Endothelial cell of umbilical vein (primary cell): Measurements from ENCODE around the gene PACSIN2. TPM values are rescaled to one million over a fixed set of nuclear protein-coding genes. Genes with fewer than 3 reads are reported as not detected.

ENCODE experiments used
- BruUV-seq: library from RNA; stranded (reverse); fragments of 400-500 nt; replicated peaks from 2 replicates; lab custom pipeline; 2021; lab: Mats Ljungman, UMichigan
- CTCF ChIA-PET: fragments of 300-600, 350-600 bp; sonication (Branson Sonifier 250); formaldehyde crosslinking; loops from one replicate; lab custom pipeline; 2021; ENCODE audit warnings: antibody characterized with exemption, inconsistent platforms; lab: Charles Lee
- POLR2A ChIA-PET: fragments of 300-600, 350-600 bp; sonication (Branson Sonifier 250); formaldehyde crosslinking; loops from one replicate; lab custom pipeline; 2021; ENCODE audit warnings: antibody characterized with exemption, inconsistent platforms; lab: Charles Lee
- DNase-seq: peaks from one replicate; pipeline ENCODE4 v3.0.0-alpha.2; 2011; ENCODE audit warnings: low read depth, low spot score
- FAIRE-seq: peaks from 2 replicates; lab custom pipeline; 2011; peaks lifted over from hg19 to GRCh38; lab: Jason Lieb, UNC
- H2AFZ ChIP-seq: 2 replicates; pipeline ENCODE4 v1.6.0; 2012; ENCODE audit warnings: low read depth, low read length, control low read depth, inconsistent platforms
- H3K27ac ChIP-seq: 2 replicates; pipeline ENCODE4 v1.5.1; 2011; ENCODE audit warnings: low read depth, mild to moderate bottlenecking, control low read depth, low read length, moderate library complexity; ENCODE audit not compliant: insufficient read depth
- H3K27me3 ChIP-seq, 2 experiments: 2 replicates each; pipeline versions ENCODE4 v1.6.0 to v1.6.1; 2011; ENCODE audit warnings: low read length in 2 of 2, mixed read lengths in 1 of 2; ENCODE audit not compliant: control insufficient read depth in 2 of 2, insufficient read depth in 2 of 2
- H3K36me3 ChIP-seq, 2 experiments: 2 replicates in 1 of 2; 3 replicates in 1 of 2; pipeline ENCODE4 v1.5.1; 2011; ENCODE audit warnings: low read length in 2 of 2, mild to moderate bottlenecking in 1 of 2, moderate library complexity in 1 of 2; ENCODE audit not compliant: control insufficient read depth in 2 of 2, insufficient read depth in 2 of 2; ENCODE audit errors: extremely low read depth in 1 of 2
- H3K4me1 ChIP-seq: 3 replicates; pipeline ENCODE4 v1.5.1; 2011; ENCODE audit warnings: mild to moderate bottlenecking, low read length; ENCODE audit not compliant: control insufficient read depth, insufficient read depth; ENCODE audit errors: extremely low read depth
- H3K4me2 ChIP-seq: 2 replicates; pipeline ENCODE4 v1.6.1; 2011; ENCODE audit warnings: low read length, control low read depth, mixed read lengths; ENCODE audit not compliant: insufficient read depth
- H3K4me3 ChIP-seq, 3 experiments: fragments of 200-600 bp in 1 of 3; sonication (generic), shearing (Covaris generic) in 1 of 3; replicated peaks in 1 of 3; 2 replicates each; pipeline ENCODE4 v1.5.1; 2011 to 2016; ENCODE audit warnings: control low read depth in 3 of 3, low read length in 3 of 3, mild to moderate bottlenecking in 2 of 3, inconsistent platforms in 1 of 3, low read depth in 1 of 3, moderate library complexity in 1 of 3; ENCODE audit not compliant: insufficient read depth in 1 of 3
- H3K79me2 ChIP-seq: 2 replicates; pipeline ENCODE4 v1.6.0; 2012; ENCODE audit warnings: low read length, inconsistent platforms; ENCODE audit not compliant: control insufficient read depth, insufficient read depth
- H3K9ac ChIP-seq: replicated peaks from 2 replicates; pipeline ENCODE3; 2011; ENCODE audit warnings: low read length, control low read depth; ENCODE audit not compliant: insufficient read depth; ENCODE audit errors: extremely low read depth
- H3K9me1 ChIP-seq: replicated peaks from 3 replicates; pipeline ENCODE4 v1.6.0; 2011; ENCODE audit warnings: mild to moderate bottlenecking, low read length; ENCODE audit not compliant: control insufficient read depth, insufficient read depth; ENCODE audit errors: extremely low read depth
- H3K9me3 ChIP-seq: replicated peaks from 2 replicates; pipeline ENCODE4 v1.5.1; 2012; ENCODE audit warnings: low read length, inconsistent platforms; ENCODE audit not compliant: control insufficient read depth, insufficient read depth
- H4K20me1 ChIP-seq: replicated peaks from 2 replicates; pipeline ENCODE3; 2011; ENCODE audit warnings: mild to moderate bottlenecking, low read length; ENCODE audit not compliant: control insufficient read depth, insufficient read depth; ENCODE audit errors: extremely low read depth
- CTCF ChIP-seq, 2 donors: IDR thresholded peaks; 1 replicate in 1 of 2; 2 replicates in 1 of 2; pipeline ENCODE4 v1.5.1; 2011; ENCODE audit warnings: low read length in 2 of 2, mild to moderate bottlenecking in 2 of 2, moderate library complexity in 2 of 2, control low read depth in 1 of 2, inconsistent platforms in 1 of 2, low read depth in 1 of 2; ENCODE audit not compliant: insufficient read depth in 1 of 2; ENCODE audit errors: extremely low read depth in 1 of 2
- EZH2 ChIP-seq: IDR thresholded peaks from 2 replicates; pipeline ENCODE4 v1.6.1; 2012; ENCODE audit warnings: borderline replicate concordance, low read depth, mild to moderate bottlenecking, moderate library complexity, low read length, inconsistent platforms; ENCODE audit not compliant: severe bottlenecking
- FOS ChIP-seq: IDR thresholded peaks from 2 replicates; pipeline ENCODE4 v1.6.1; 2011; ENCODE audit warnings: mild to moderate bottlenecking, low read length, moderate library complexity, borderline replicate concordance; ENCODE audit not compliant: insufficient read depth
- GATA2 ChIP-seq: IDR thresholded peaks from 2 replicates; pipeline ENCODE4 v1.7.0; 2011; ENCODE audit warnings: low read depth, mild to moderate bottlenecking, moderate library complexity, mixed read lengths, low read length; ENCODE audit not compliant: insufficient read length, insufficient read depth
- JUN ChIP-seq: IDR thresholded peaks from 2 replicates; pipeline ENCODE4 v1.6.1; 2011; ENCODE audit warnings: borderline replicate concordance, low read depth; ENCODE audit not compliant: insufficient read length, insufficient read depth
- MAX ChIP-seq: IDR thresholded peaks from 2 replicates; pipeline ENCODE4 v1.6.1; 2011; ENCODE audit not compliant: insufficient read depth, insufficient read length
- MYC ChIP-seq: IDR thresholded peaks from one replicate; pipeline ENCODE4 v1.6.1; 2011; ENCODE audit warnings: mild to moderate bottlenecking, low read depth, low read length
- POLR2A ChIP-seq: IDR thresholded peaks from 2 replicates; pipeline ENCODE4 v1.6.1; 2012; ENCODE audit warnings: low read depth, mild to moderate bottlenecking, control low read depth, low read length
- POLR2AphosphoS5 ChIP-seq: IDR thresholded peaks from 2 replicates; pipeline ENCODE4 v1.6.1; 2012; ENCODE audit warnings: low read depth, mild to moderate bottlenecking, control low read depth, low read length, moderate library complexity; ENCODE audit not compliant: insufficient read depth
- dilution Hi-C: fragments of 300-500 bp; cut with MboI; formaldehyde crosslinking; loops from one replicate; pipeline ENCODE4 v1.15.0; 2019; ENCODE audit warnings: low sequenced_read_pairs; ENCODE audit not compliant: extremely low pct_ligation_motif_present
- intact Hi-C: fragments of 100-400 bp; cut with micrococcal nuclease; formaldehyde crosslinking; loops from one replicate; pipeline ENCODE4 v1.10.0; 2022
- polyA plus RNA-seq, 4 experiments: library from polyadenylated mRNA; depleted of rRNA in 3 of 4; stranded (reverse) in 3 of 4; unstranded in 1 of 4; fragments of >200 nt; gene quantifications; 2 replicates each; pipeline versions ENCODE4 v1.2.1 to v1.2.3, GENCODE V29; 2011 to 2012; ENCODE audit warnings: missing spikeins in 1 of 4
- total RNA-seq: library from RNA; stranded (reverse); gene quantifications from 2 replicates; pipeline ENCODE4 v1.2.3, GENCODE V29; 2021

PACSIN2 gene
- total and polyA plus RNA-seq, 2 donors (not counting 3 experiments of a cell fraction or from before 2014, with no cell fraction given) = 46.2 to 64.5 TPM

- no peaks in the 10 kb centered on the region for H3K9me3 ChIP-seq
- intact Hi-C loops (no loop called here), dilution Hi-C loops (no loop called here)
- ChIA-PET POLR2A (no interaction called here), CTCF (interaction anchor here (1.0 kb wide), 1 partner anchor 102 kb away, joined by 3 read pairs; no protein-coding TSS in a partner anchor)
- no peak overlapping the region for H3K27ac ChIP-seq
- no peaks in the 10 kb centered on the region for H3K9me1 ChIP-seq
- no peaks in the 10 kb centered on the region for H3K4me1 ChIP-seq
- no peak overlapping the region for H3K4me3 ChIP-seq
- H3K4me2 ChIP-seq = no peak overlapping the region
- H2AFZ ChIP-seq = no peak overlapping the region
- no peak overlapping the region for H3K9ac ChIP-seq
- no peaks in the 10 kb centered on the region for H4K20me1 ChIP-seq
- no TSS peak for BruUV-seq
- DNase-seq = no peak
- H3K36me3 ChIP-seq = peaks cover 0 to 25% of the 10 kb centered on the region in 2 experiments
- no peaks in the 10 kb centered on the region for H3K79me2 ChIP-seq
- FAIRE-seq = no peak
- TF ChIP-seq MAX = no peak
- TF ChIP-seq POLR2AphosphoS5 = no peak
- no peak for TF ChIP-seq MYC
- no peak for TF ChIP-seq JUN
- no peak for TF ChIP-seq CTCF (IDR thresholded peaks at IDR 0.05; ENCODE audit: extremely low read depth in 1 of 2, insufficient read depth in 1 of 2, low read depth in 1 of 2, low read length in 2 of 2)
- no peak for TF ChIP-seq POLR2A
- TF ChIP-seq FOS = no peak
- no peak for TF ChIP-seq EZH2
- TF ChIP-seq GATA2 = no peak
- no peaks in the 10 kb centered on the region for H3K27me3 ChIP-seq
These were observed 127.1 kb downstream of the PACSIN2 start for GRCh38 chr22:42887523-42888507.
